HepG2 (cell line): ENCODE results near the gene NTMT1. TPM values are rescaled to one million over a fixed set of nuclear protein-coding genes. Genes with fewer than 3 reads are reported as not detected.

Experiments used
- ARID4A ChIP-seq: sonication (generic); formaldehyde crosslinking; IDR thresholded peaks from 2 replicates; pipeline ENCODE4 v1.5.0; 2020; ENCODE audit warnings: mild to moderate bottlenecking, missing genetic modification reagents, borderline replicate concordance
- ARNTL ChIP-seq: sonication (generic); formaldehyde crosslinking; IDR thresholded peaks from 2 replicates; pipeline ENCODE4 v1.4.0; 2020; ENCODE audit warnings: mild to moderate bottlenecking, missing genetic modification reagents
- MBNL3 ChIP-seq: fragments of 250-450 bp; sonication (Bioruptor Pico); conservative IDR thresholded peaks from 2 replicates; pipeline ENCODE4 v1.8.0; 2022; ENCODE audit warnings: mild to moderate bottlenecking, inconsistent platforms
- MIER3 ChIP-seq: IDR thresholded peaks from 2 replicates; pipeline ENCODE4 v1.6.1; 2016; ENCODE audit warnings: missing compliant biosample characterization, borderline replicate concordance
- NFKB2 ChIP-seq: sonication (generic); formaldehyde crosslinking; IDR thresholded peaks from 2 replicates; pipeline ENCODE4 v1.4.0; 2020; ENCODE audit warnings: missing genetic modification reagents, borderline replicate concordance
- NONO ChIP-seq, 2 experiments: fragments of 450-650 bp in 1 of 2; sonication (generic) in 1 of 2; formaldehyde crosslinking in 1 of 2; IDR thresholded peaks in 1 of 2; conservative IDR thresholded peaks in 1 of 2; 2 replicates each; pipeline versions ENCODE4 v1.6.1 to v1.8.0; 2017 to 2022; ENCODE audit warnings: mild to moderate bottlenecking in 1 of 2, missing genetic modification reagents in 1 of 2, moderate library complexity in 1 of 2
- RARA ChIP-seq: IDR thresholded peaks from 2 replicates; pipeline ENCODE4 v1.6.1; 2016; ENCODE audit warnings: missing genetic modification reagents, missing compliant biosample characterization
- SOX13 ChIP-seq, 3 experiments: fragments of 450-650 bp in 1 of 3; sonication (generic) in 1 of 3; formaldehyde crosslinking in 1 of 3; IDR thresholded peaks in 2 of 3; conservative IDR thresholded peaks in 1 of 3; 2 replicates each; pipeline versions ENCODE4 v1.5.0 to v1.6.1; 2016 to 2020; ENCODE audit warnings: antibody characterized with exemption in 1 of 3, mild to moderate bottlenecking in 1 of 3, missing compliant biosample characterization in 1 of 3, missing genetic modification reagents in 1 of 3, moderate library complexity in 1 of 3
- ZBTB40 ChIP-seq, 2 experiments: fragments of 450-650 bp in 1 of 2; sonication (generic) in 1 of 2; formaldehyde crosslinking in 1 of 2; IDR thresholded peaks; 2 replicates each; pipeline versions ENCODE4 v1.6.1 to v1.8.0; 2016 to 2022; ENCODE audit warnings: antibody characterized with exemption in 1 of 2, mild to moderate bottlenecking in 1 of 2, missing genetic modification reagents in 1 of 2
- ZNF317 ChIP-seq: sonication (generic); formaldehyde crosslinking; IDR thresholded peaks from 2 replicates; pipeline ENCODE4 v1.5.0; 2020; ENCODE audit warnings: mild to moderate bottlenecking, missing genetic modification reagents
- ZNF326 ChIP-seq: sonication (generic); formaldehyde crosslinking; IDR thresholded peaks from 2 replicates; pipeline ENCODE4 v1.4.0; 2020; ENCODE audit warnings: missing genetic modification reagents, borderline replicate concordance
- ZNF468 ChIP-seq: sonication (generic); formaldehyde crosslinking; IDR thresholded peaks from 2 replicates; pipeline ENCODE4 v1.8.0; 2022; ENCODE audit warnings: mild to moderate bottlenecking, moderate library complexity, missing genetic modification reagents
- polyA plus RNA-seq, 8 experiments: library from polyadenylated mRNA; depleted of rRNA in 3 of 8; stranded (reverse) in 7 of 8; unstranded in 1 of 8; fragments of >200 nt; fragmentation: Illumina TruSeq in 4 of 8; extraction: Trizol in 4 of 8; gene quantifications; 2 replicates each; pipeline versions ENCODE4 v1.2.1 to v1.2.3, GENCODE V29; 2011 to 2016; ENCODE audit warnings: low read depth in 4 of 8, missing spikeins in 1 of 8, mixed read lengths in 1 of 8; ENCODE audit not compliant: insufficient read depth in 1 of 8
- total RNA-seq, 5 experiments: library from RNA; depleted of rRNA; stranded (reverse); fragments of >200 nt; fragmentation: Illumina TruSeq; extraction: Trizol; gene quantifications; 2 replicates each; pipeline ENCODE4 v1.2.3, GENCODE V29; 2016; ENCODE audit warnings: low read depth in 1 of 5
- TF ChIP-seq, protein P1 (sequence below): sonication (generic); formaldehyde crosslinking; IDR thresholded peaks from 2 replicates; pipeline ENCODE4 v1.8.0; 2022; ENCODE audit warnings: mild to moderate bottlenecking, missing genetic modification reagents, moderate library complexity

NTMT1 gene
- total and polyA plus RNA-seq, 2 of the 13 experiments (the other 11 are each of a cell fraction or from before 2014, with no cell fraction given), result 49.1 to 53.8 TPM

DNA sequence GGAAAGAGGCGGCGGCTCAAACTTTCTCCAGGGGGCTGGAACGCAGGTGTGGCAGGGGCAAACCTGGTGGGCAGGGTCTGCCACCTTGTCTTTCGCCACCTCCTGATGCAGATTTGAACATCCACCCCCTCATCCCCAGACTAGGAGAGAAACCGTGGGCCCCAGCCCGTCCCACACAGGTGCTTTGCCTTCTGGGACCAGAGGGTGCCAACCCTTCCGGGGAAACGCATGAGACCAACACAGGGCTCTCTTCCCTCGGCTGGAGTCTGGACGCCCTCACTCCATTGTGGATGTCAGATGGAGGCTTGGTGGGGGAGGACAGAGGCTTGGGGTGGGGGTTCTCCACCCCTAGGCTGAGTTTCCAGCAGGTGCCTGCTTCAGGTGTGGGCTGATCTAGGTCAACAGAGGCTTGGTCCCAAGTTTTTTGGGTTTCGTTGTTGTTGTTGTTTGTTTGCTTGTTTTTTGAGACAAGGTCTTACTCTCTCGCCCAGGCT, 14.6 kb upstream of the NTMT1 start (continued):
- TF ChIP-seq ZBTB40 (IDR thresholded peaks at IDR 0.05) (no peak), ZBTB40 (CRISPR knock-in tag; IDR thresholded peaks at IDR 0.05) (no peak), MBNL3 (CRISPR knock-in tag) (no peak), NONO (IDR thresholded peaks at IDR 0.05) (no peak), NONO (CRISPR knock-in tag; conservative IDR thresholded peaks at IDR 0.05) (0 out of 2 replicates have a peak, but pooled peaks have one; percentile 40), ARNTL (CRISPR knock-in tag) (no peak), ARID4A (CRISPR knock-in tag) (peak; percentile 22; the same call in 1 of the 2 replicates), NFKB2 (CRISPR knock-in tag) (no peak), ZNF468 (CRISPR knock-in tag) (no peak), MIER3 (CRISPR knock-in tag) (no peak), ZNF317 (CRISPR knock-in tag) (no peak), SOX13 (IDR thresholded peaks at IDR 0.05) (no peak), SOX13 (CRISPR knock-in tag; conservative IDR thresholded peaks at IDR 0.05 in 1 of 2, IDR thresholded peaks at IDR 0.05 in 1 of 2) (no peak), ZNF326 (CRISPR knock-in tag) (no peak), RARA (CRISPR knock-in tag) (no peak)
- TF ChIP-seq, protein P1, sequence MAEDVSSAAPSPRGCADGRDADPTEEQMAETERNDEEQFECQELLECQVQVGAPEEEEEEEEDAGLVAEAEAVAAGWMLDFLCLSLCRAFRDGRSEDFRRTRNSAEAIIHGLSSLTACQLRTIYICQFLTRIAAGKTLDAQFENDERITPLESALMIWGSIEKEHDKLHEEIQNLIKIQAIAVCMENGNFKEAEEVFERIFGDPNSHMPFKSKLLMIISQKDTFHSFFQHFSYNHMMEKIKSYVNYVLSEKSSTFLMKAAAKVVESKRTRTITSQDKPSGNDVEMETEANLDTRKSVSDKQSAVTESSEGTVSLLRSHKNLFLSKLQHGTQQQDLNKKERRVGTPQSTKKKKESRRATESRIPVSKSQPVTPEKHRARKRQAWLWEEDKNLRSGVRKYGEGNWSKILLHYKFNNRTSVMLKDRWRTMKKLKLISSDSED (CRISPR knock-in tag), result no peak
